ENCODE measurements around the gene JAK3. TPM values are rescaled to one million over a fixed set of nuclear protein-coding genes. Genes with fewer than 3 reads are reported as not detected.

Gene JAK3
- total and polyA plus RNA-seq, 2 of the 13 experiments (the other 11 are each of a cell fraction or from before 2014, with no cell fraction given): 3.4 to 18.6 TPM

DNA sequence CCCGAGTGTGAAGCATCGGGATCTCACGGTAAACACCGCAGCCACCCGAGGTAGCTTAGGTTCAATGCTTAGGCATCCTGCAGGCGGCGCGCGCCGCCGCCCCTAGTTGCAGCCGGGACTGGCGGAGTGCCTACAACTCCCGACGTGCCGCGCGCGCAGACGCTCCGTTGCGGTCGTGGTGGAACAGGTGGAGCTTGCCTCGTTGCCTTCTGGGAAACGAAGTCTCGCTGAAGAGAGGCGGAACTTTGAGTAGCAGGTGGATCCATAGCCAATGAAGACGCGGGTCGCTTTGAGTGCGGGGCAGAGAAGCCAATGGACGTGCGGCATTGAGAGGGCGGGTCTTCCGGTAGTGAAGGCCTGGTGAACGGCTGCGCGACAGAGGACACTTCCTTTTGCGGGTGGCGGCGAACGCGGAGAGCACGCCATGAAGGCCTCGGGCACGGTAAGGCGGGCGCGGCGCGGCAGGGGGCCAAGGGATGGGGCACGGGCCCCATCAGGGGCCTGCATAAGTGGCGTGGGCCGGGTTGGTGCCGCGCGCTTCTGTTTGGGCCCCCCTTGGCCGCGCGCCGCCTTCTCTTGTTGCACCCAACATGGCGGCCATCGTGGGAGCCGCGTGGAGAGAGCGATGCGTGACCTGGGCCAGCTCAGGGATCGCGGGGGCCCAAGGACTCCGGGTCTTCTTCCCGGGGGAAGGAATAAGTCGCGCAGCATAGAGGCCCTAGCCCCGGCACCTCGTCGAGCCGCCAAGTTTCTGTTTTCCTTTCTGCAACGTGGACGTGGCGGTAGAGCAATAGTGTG lies 11.9 kb upstream of the JAK3 start, which contains the start of gene RPL18A (continued):
- TF ChIP-seq LRRFIP1 (CRISPR knock-in tag; conservative IDR thresholded peaks at IDR 0.05): no peak
- TF ChIP-seq HMGXB3 (CRISPR knock-in tag; IDR thresholded peaks at IDR 0.05; ENCODE audit: borderline replicate concordance): no peak
- TF ChIP-seq NCOA1 (CRISPR knock-in tag; IDR thresholded peaks at IDR 0.05): no peak
- TF ChIP-seq CHD2 (IDR thresholded peaks at IDR 0.05; ENCODE audit: low read depth, low read length): no peak
- no peak for TF ChIP-seq CCAR2 (optimal IDR thresholded peaks at IDR 0.05; ENCODE audit: low read depth, low read length)
- no peak for TF ChIP-seq ZNF564 (CRISPR knock-in tag; IDR thresholded peaks at IDR 0.05)
- 0 out of 2 replicates have a peak, but pooled peaks have one; percentile 6 for TF ChIP-seq ZNF12 (CRISPR knock-in tag; IDR thresholded peaks at IDR 0.05)
- TF ChIP-seq SOX5 (CRISPR knock-in tag; IDR thresholded peaks at IDR 0.05; ENCODE audit: borderline replicate concordance): peak; percentile 14; the same call in 1 of the 2 replicates
- TF ChIP-seq SNAPC2 (CRISPR knock-in tag; IDR thresholded peaks at IDR 0.05): no peak
- TF ChIP-seq, protein P1, sequence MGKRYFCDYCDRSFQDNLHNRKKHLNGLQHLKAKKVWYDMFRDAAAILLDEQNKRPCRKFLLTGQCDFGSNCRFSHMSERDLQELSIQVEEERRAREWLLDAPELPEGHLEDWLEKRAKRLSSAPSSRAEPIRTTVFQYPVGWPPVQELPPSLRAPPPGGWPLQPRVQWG (CRISPR knock-in tag; IDR thresholded peaks at IDR 0.05; ENCODE audit: borderline replicate concordance, low read depth): no peak
- TF ChIP-seq CENPBD1 (CRISPR knock-in tag; IDR thresholded peaks at IDR 0.05; ENCODE audit: borderline replicate concordance, low read depth): no peak; the same call in 1 of the 2 replicates
- no peak; the same call in 1 of the 2 replicates for TF ChIP-seq ZSCAN21 (CRISPR knock-in tag; IDR thresholded peaks at IDR 0.05; ENCODE audit: borderline replicate concordance)
- no peak; the same call in 1 of the 2 replicates for TF ChIP-seq PAX8 (CRISPR knock-in tag; IDR thresholded peaks at IDR 0.05; ENCODE audit: borderline replicate concordance)
- 0 out of 2 replicates have a peak, but pooled peaks have one; percentile 50 for TF ChIP-seq RFXAP (CRISPR knock-in tag; IDR thresholded peaks at IDR 0.05; ENCODE audit: borderline replicate concordance)
- TF ChIP-seq JDP2 (CRISPR knock-in tag; IDR thresholded peaks at IDR 0.05; ENCODE audit: borderline replicate concordance): no peak
- TF ChIP-seq GZF1 (CRISPR knock-in tag; IDR thresholded peaks at IDR 0.05): no peak
- TF ChIP-seq ISX (CRISPR knock-in tag; conservative IDR thresholded peaks at IDR 0.05): no peak
- no peak for TF ChIP-seq ZNF136 (CRISPR knock-in tag; IDR thresholded peaks at IDR 0.05; ENCODE audit: low read depth)
- 0 out of 2 replicates have a peak, but pooled peaks have one; percentile 5 for TF ChIP-seq BHLHE40 (IDR thresholded peaks at IDR 0.05; ENCODE audit: low read length)
- TF ChIP-seq IRX3 (CRISPR knock-in tag; IDR thresholded peaks at IDR 0.05; ENCODE audit: borderline replicate concordance, low read depth): no peak
